GM19328 (cell line): ENCODE results near the gene ITGA11.

Experiments
- ATAC-seq: cut with Tn5 transposase; IDR thresholded peaks from one replicate; pipeline ENCODE4 v1.9.1; 2021; ENCODE audit warnings: mild to moderate bottlenecking, moderate library complexity; ENCODE audit not compliant: unreplicated experiment

ITGA11 gene

DNA sequence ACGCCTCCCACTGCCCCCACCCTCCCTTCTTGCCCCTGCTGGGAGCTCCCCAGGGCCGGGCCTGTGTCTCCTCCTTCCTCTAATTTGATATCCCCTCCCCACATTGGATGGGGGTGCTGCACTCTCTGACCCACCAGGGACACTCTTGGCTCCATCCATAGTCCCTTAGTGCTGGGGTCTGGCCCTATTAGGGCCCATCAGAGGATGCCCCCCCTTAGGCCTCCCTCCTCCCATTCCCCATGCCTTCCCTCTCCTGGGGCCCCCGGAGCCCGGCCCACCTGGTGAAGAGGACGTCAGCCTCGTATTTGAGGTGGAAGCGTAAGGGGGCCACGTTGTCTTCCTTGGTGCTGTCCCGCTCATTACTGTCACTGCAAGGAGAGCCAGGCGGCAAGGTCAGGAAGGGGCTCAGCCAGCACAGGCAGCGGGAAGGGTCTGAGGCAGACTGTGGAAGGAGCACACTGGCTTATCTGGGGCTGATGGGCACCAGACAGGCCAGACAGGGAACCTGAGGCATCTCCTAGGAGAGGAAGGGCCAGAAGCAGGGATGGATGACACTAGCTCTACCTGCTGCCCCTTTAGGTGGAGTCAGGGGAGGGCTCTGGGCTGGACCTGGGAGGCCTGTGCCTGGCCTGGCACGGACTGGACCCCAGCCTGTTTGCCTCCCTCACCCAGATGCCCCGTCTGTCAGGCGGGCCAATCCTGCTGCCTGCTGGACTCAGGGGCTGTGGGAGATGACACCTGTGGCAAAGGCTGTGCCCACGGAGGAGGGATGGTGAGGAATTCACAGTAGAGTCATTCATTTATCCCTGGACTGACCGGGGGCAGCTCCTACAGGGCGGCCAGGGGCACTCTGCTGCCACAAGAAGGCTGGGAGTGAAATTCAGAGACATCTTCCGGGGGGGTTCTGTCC is 118.2 kb downstream of the ITGA11 start:
- no peak for ATAC-seq

GRCh38 chr15:68312701-68313204 is 119.2 kb downstream of the ITGA11 start:
- ATAC-seq: no peak

GRCh38 chr15:68311859-68312557 is 120.0 kb downstream of the ITGA11 start:
- ATAC-seq: no peak

DNA sequence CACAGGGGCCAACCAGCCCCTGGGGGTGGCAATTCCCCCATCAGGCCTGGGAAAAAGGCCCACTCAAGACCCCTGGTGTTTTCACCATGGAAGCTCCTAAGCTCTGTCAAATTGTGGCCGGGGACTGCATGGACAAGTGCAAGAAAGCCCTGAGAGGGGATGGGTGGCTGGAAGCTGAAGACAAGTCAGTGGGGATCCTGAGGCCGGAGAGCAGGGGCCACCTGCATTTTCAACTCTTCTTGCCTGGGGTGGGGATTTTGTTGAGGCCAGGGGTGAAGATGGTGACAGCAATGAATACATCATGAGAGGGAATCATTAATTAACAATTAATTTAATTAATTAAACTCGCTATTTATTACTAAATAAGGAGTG is 120.5 kb downstream of the ITGA11 start:
- no peak for ATAC-seq

DNA sequence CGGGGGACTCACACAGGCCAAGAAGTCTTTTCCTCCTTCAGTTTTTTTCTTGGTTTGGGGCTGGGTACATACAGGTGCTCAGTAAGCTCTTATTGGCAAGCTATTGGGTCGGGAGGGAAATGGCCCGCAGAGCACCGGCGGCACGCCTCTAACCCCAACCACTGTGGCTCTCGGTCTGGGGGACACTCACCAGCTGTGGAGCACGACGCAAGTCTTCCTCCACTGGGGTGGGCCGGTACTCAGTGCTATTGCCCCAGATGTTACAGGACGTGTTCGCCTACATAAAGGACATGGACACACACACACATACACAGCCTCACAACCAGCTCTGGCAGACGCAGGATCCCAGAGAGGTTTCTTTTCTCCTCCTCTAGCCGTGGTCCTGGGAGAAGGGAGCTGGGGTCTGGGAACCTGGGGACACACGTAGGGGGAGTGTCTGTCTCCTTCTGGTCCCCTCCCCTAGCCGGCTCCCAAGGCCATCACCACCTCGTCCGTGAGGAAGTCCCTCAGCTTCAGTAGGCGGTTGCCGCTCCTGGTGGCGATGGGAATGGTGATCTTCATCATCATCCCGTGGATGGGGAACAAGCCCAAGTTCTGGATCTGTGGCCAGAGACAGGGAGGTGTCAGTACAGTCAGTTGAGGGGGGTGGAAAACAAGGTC is 121.0 kb downstream of the ITGA11 start:
- no peak for ATAC-seq

- no peak for ATAC-seq
Observed at GRCh38 chr15:68310178-68310803, 121.7 kb downstream of the ITGA11 start.

DNA sequence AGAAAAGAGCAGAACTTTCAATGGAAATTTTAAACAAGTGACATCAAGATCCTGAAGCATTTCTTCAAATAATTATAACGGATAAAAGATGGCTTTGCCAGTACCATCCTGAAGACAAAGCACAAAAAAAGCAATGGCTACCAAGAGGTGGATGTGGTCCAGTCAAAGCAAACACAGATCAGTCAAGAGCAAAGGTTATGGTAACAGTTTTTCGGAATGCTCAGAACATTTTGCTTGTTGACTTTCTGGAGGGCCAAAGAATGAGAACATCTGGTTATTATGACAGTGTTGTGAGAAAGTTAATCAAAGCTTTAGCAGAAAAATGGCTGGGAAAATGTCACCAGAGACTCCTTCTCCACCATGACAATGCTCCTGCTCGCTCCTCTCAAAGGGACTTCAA is 122.9 kb downstream of the ITGA11 start:
- ATAC-seq: no peak

DNA sequence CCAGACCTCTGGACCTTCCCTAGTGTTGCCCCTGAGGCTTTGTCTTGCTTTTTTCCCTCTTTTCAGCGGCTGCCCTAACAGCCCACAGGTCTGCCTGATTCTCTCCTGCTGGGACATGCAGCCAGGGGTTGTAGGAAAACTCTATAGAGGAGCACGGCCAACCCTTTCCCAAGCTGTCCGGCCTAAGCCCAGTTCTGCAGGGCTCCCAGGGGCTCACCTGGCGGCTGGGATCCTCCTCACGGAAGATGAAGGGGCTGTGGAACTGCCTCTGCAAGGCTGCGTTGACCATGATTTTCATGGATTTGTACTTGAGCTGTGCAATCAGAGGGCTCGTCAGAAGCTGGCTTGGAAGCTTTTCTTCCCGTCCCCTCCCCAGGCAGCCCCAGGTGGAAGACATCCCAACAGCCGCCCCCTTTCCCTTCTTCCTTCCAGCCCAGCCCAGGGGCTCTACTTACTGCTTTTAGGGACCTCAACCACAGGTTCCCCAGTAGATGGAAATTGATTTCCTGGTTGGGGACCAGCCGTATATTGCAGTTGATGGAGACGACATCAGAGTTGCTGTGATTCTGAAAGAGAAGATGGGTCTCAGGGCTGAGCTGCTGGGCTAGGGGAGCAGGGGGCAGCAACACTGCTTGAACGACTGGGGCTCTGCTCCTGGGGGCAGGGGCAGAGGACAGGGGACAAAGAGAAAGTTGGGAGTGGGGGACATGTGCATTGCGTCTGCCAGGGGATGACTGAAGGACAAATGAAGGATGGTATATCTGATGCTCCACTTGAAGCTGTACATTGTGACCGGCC is 124.6 kb downstream of the ITGA11 start:
- ATAC-seq: no peak

DNA sequence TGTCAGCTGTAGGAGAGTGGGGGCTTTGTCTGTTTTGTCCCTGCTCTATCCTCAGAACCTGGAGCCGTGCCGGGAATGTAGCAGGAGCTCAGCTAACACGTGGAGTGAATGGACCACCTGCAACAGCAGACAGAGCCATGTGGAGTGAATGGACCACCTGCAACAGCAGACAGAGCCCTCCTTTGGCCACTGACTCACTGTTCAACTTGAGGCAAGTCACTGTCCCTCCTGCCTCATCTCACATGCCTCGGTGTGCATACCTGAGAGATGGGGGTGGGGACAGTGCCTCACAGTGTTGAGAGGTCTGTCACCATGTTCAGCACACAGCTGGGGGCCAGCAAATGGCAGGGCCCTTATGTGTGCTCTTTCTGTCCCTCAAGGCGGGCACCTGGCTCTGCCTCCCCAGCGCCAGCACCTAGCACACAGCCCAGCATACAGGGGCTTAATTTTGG is 126.5 kb downstream of the ITGA11 start:
- no peak for ATAC-seq

DNA sequence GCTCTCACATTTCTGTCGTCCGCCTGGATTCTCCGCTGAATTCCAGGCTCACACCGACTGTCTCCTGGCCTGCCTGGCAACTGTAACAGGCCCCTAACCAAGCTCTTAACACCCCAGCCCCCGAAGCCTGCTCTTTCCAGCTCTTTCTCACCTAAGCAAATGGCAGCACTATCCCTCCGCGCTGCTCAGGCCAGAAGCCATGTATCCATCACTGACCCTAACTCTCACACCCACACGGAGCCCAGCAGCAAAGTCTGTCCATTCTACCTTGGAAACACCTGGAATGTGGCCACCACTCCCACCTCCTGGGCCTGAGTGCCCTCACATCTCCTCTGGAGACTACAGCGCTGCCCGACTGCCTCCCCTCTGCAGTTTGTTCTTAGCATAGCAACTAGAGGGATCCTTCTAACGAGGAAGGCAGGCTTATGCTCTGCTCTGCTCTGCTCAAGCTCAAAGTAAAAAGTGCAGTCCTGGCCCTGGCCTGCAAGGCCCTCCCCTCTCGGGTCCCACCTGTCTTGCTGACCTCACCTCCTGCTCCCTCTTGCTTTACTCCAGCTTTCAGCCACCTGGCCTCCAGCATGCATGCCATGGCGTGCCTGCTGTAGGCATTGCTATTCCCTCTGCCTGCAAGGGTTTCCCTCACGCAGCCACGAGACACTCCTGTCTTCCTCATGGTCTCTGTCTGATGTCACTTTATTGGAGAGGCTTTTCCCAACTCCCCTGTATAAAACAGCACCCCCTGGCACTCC is 127.2 kb downstream of the ITGA11 start:
- no peak for ATAC-seq

- ATAC-seq: no peak
Observed at GRCh38 chr15:68303560-68304436, 128.2 kb downstream of the ITGA11 start.

DNA sequence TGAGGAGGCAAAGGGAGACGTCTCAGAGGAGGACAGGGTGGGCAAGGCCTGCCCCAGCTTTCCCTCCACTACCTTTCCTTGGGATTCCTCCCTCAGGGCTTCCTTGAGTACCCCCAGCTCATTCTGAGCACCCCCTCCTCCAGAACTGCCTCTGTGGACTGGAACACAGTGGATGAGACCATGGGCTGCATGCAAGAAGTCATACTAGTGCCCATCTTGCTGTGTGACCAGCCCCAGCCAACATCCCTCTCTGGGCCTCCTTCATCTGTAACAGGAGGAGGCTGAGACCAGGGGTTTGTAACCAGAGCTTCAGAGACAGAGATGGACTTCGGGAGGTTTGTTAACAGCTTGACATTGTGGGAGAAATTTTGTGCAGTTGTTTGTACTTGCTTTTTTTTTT is 128.8 kb downstream of the ITGA11 start:
- no peak for ATAC-seq

DNA sequence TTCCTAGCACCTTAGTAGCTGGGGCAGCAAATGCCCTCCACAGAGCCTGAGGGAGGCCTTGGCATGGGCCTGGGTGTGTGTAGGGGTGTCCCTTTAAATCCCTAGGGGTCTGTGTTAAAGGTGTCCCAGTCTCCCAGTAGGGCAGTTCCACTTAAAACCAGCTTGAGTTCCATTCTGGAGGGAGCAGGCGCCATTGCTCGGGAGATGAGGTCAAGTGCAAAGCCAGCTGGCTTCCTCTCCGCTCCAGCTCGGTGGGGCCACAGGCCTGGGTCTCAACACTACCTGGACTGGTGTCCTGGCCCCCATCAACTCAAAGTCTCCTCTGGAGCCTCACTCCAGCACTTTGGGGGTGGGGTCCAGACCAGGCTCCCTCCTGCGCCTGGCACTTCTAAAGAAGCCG is 129.2 kb downstream of the ITGA11 start:
- no peak for ATAC-seq

GRCh38 chr15:68301301-68301700 is 130.7 kb downstream of the ITGA11 start:
- ATAC-seq: no peak

DNA sequence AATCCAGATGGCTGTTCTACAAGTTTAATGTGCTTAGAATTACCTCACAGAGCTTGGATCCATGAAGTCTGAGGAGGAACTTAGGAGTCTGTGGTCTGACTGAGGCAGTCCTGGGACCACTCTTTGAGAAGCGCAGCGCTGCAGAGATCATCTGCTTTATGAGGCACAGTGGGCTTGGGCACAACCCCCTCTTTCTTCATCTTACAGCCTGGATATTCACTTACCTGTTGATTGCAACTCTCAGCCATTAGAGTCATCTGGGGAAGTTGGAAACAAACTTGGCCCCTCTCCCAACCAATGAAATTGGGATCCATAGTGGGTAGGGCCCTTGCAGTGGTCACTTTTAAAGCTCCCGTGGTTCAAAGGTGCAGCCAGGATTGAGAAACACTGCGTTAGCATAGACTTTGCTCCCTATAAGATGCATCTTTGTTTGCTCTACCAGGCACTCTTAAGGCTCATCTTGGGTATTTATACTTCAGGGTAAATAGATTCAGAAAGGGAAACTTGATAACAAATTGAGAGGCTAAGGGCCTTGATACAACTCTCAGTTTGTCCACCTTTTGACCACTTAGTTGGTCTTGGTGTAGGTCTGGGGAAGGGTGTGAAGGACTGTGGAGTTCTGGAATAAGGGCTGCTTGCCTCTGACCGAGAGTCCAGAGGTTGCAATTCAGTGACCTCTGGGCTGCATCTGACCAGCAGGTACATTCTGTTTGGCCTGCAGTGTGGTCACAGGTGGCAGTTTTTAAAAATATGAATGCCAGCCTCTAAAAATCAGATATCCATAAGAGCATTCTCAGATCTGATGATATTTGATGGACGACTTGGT is 131.6 kb downstream of the ITGA11 start:
- ATAC-seq: no peak

- peak; percentile 9 for ATAC-seq
Observed at GRCh38 chr15:68299436-68299835, 132.5 kb downstream of the ITGA11 start.

- ATAC-seq: peak; percentile 82
Observed at GRCh38 chr15:68298882-68299381, 133.0 kb downstream of the ITGA11 start.
